ENCODE data around the gene RGS3.

The RGS3 gene

DNA sequence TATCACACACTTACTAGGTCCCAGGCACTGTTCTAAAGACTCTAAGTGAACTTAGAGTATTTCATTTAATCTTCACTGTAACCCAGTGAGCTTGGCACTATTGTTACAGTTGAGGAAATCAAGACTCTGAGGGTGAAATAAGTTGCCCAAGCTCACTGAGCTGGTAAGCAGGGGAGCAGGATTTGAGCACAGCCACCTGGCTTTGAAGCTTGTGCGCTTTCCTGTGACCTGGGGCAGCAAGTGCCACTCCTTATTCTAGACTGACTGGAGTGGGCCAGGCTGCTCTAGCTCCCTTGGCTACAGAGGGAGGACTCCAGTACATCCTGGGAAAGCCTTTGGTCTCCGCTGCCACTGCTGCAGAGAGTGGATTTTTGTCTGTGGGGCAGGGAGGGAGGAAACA lies 50.0 kb downstream of the RGS3 start:
- DNase-seq: no peak

DNA sequence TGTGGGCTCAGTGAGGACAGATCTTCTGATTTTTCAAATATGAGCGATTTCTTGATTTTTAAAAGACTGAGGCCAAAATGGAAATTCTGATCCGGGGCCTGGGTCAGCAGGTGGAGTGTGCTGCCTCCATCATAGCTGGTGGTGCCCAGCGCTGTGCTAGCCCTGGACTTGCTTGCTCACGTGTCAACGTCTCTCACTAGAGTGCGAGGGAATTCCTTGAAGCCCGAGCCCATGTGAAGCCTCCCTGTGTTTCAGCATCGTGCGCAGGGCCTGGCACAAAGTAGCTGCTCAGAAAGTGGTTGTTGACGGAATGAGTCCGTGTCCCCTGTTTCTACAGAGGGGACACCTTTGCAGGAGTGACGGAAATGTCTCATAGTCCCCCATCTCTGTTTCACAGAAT lies 50.5 kb downstream of the RGS3 start:
- DNase-seq: no peak

DNA sequence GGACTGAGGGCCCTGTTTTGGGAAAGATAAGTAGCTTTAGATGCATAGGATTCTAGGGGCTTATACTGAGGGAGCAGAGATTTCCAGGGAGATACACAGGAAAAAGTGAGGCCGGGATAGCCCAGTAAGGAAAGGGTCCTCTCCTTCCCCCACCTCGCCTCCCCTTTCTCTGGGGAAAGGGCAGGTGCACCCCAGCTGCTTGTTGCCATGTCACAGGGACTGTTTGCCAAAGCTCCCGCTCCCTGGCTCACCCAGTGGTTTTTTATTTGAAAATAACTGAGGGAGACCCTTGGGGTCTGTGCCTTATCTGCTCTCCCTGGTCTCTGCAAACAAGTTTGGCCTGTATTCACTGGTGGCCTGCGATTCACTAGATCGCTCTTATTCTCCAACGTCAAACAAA lies 51.2 kb downstream of the RGS3 start:
- DNase-seq: no peak

GRCh38 chr9:113515862-113516261 lies 52.3 kb downstream of the RGS3 start:
- no peak for DNase-seq

DNA sequence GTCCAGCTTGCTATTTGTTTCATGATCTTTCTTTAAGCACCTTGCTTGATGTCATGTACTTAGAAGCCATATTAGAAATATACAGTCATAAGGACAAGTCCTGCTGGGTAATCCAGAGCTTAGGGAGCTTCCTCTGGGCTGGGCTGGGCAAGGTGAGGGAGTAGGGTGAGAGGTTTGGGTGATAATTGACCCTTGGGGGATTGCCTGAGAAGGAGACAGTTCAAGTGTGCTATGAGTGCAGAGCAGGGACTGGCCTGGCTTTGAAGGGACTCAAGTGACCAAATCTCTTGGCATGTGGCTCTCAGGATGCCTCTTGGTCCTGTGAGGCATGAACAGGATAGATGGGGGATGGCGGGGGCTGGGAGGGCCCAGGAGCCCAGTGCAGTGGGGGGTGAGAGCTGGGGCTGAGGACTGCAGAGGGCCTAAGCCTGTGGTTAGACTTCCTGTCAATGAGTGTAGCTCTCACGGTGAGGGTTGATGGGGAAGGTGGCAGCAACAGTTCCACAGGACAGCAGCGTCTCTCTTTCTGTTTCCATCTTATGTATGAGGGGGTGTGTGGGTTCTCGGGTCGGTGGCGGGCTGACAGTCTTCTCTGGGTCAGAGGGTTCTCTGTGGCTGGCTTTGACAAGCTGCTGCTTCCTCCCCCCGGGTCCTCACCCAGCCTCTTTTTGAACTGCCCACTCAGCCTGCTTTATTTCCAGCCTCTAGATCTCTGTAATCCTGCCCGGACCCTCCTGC lies 53.5 kb downstream of the RGS3 start:
- peak; percentile 31 to 54 for DNase-seq

- DNase-seq: no peak
These were observed 56.0 kb downstream of the RGS3 start for GRCh38 chr9:113519426-113520108.

- DNase-seq: no peak
These were observed 56.6 kb downstream of the RGS3 start for GRCh38 chr9:113520109-113520642.

DNA sequence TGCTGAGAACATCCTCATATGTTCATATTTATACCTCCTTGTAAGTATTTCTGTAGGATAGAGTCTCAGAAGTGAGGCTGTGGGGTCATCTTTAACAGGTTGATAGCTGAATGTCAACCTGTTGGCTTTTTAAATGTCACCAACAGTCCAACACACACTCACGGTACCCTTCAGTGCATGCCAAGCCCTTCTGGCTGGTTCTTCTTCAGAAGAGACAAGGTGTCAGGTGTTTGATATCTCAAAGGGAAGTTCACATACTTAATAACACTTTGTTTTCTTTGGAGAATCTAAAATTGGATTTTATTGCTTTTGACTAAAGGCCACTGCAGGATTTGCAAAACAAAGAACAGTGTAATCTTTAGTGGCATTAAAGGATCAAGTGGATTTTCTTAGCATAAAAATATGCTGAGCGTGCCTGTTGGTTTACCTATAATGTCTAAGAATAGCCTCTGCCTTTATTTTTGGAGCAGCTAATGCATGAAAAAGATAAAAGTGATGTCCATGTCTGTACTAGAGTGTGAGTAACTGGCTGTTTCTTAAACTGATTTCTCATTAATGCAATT lies 58.2 kb downstream of the RGS3 start:
- DNase-seq: no peak

DNA sequence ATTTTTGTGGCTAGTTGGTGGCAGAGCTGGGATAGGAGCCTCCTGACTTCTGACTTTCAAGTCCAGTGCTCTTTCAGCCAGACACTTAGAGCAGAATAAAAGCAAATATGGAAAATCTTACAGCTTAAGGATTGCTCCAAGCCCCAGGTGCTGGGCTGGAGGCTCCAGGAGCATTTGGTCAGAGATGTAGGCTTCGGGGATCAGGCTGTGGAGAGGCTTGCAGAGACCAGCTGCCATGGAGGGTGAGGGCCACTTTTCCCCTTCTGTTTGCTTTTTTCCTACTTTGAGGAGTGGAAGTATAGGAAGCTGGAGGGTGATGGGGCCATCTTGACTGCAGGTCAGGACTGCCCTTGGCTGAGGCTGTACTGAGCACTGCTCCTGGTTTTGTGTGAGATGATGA lies 58.9 kb downstream of the RGS3 start:
- DNase-seq: no peak

GRCh38 chr9:113522858-113523257 lies 59.3 kb downstream of the RGS3 start:
- no peak for DNase-seq

- DNase-seq: peak; percentile 86 to 91
These were observed 60.1 kb downstream of the RGS3 start for GRCh38 chr9:113523421-113524141.

DNA sequence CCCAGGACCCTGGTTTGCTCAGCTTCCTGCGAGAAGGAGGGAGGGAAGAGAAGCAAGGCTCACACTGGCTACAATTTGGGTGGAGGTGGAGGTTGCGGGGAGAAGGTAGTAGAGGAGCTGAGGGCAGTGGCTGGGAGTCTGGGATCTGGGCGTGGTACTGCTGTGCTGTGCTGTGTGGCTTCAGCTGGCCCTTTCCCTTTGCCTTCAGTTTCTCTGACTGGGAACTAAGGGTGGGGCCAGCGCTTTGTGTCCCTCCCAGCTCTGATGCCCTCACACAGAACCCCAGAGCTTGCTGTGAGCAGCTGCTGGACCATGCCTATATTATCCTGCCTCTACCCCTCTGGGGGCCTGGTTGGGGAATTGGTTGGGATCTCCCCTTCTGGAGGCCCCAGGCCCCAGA lies 60.9 kb downstream of the RGS3 start:
- peak in 1 of 2 donors; percentile 19 for DNase-seq

- DNase-seq: no peak
These were observed 61.7 kb downstream of the RGS3 start for GRCh38 chr9:113525205-113525604.

DNA sequence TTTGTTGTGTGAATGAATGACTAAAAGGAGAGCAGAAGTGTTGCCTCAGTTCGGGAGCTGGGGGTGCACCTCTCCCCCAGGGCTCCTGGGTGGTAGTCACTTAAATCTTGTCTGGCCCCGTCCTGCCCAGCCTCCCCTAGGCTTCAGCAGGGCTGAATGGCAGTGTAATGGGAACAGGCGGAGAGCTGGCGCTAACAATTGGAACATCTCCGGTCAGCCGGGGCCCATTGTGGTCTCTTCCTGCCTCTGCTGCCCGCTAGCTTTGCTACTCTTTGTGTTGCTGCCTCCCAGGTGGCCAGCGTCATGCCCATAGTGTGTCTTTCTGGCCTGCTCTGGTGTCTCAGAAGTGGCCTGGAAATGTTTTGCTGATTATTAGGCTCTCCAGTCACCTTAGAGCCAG lies 62.3 kb downstream of the RGS3 start:
- DNase-seq: no peak

GRCh38 chr9:113526231-113526746 lies 62.8 kb downstream of the RGS3 start:
- no peak for DNase-seq

DNA sequence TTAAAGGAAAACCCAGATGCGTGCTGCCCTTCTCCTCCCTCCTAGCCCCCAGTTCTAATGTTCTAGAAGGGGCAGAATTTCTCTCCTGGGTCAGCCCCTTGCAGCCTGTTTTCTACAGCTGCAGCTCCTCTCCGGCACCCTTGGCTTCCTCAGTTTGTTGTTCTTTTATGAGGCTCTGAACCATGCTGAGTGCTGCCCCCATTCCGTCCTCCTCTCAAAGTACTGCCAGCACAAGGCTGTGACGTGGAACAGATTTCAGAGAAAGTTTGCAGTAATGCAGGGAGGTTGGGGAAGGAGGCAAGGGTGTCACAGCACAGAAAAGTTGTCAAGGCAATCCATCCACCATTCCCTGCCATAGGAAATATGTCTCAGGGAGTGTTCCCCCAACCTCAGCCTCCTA lies 63.3 kb downstream of the RGS3 start:
- no peak for DNase-seq

DNA sequence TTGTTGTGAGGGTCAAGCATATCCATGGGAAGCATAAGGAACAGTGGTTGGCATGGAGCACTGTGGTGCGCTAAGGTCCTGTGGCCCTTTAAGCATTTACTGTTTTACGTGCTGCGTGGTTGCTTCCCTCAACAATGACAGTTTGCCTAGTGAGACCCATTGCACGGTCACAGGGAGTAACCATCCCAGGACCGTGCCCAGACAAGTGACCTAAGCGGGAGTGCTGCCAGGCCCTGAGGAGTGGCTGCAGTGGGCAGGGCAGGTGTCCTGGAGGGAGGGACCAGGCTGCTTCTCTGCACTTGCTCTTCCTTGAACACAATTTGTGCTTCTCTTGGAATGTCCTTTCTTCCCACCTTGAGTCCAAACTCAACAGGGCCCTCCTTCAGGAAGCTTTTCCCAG lies 64.6 kb downstream of the RGS3 start:
- no peak for DNase-seq

- no peak for DNase-seq
These were observed 65.3 kb downstream of the RGS3 start for GRCh38 chr9:113528811-113529210.

DNA sequence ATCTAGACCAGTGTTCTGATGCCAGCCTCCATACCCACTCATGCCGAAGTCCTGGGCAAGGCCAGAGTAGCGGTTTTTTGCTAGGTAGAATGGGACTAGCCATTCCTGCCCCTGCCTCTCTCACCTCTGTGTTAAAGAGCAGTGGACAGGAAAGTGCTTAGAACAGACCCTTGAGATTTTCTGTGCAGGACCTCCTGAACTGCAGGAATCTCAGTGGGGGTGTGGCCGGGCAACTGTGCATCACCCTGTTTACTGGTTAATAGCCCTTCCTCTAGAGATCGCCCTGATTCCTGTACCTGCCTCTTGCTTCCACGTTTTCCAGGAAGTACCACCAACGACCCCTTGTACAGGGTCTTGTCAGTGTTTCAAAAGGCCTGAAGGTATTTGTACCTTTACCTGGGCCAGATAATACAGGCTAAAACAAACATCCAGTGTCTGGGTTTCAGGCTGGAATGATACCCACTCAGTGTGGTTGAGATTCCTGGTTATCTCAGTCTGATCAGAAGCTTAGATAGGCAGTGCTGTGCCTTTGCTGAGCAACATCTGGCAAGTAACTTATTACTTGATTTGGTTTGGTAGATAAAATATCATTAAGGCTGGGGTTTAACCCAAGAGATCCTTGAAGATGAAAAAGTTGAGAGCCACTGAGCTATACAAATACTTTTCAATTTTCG lies 65.9 kb downstream of the RGS3 start:
- DNase-seq: no peak

DNA sequence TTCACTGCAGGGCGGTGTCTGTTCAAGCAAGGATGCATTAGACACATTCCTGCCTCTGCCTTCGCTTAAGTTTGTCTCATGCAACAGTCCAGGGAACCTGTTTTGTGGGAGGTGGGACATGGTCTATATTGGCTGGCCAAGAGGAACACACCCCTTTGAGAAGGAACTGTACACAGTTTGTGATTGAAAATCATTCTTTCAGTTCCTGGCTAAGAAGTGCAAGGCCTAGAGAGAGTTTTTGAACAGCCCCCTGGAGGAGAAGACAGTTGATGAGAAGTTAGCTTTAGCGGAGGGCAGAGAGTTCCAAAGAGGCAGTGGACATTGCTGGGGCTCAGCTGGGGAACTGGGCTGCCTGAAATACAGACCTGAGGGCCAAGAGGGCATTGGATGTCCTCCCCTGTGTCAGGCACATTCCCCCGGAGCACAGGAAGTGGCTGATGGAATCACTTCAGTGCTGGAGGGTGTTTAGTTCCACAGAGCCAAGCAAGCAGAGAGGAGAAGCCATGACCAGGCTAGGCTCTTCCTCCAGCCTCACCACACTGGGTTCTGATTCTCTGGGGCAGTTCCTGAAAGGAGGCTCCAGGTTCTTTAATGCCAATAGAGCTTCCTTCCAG lies 66.6 kb downstream of the RGS3 start:
- DNase-seq: no peak

GRCh38 chr9:113530942-113531341 lies 67.4 kb downstream of the RGS3 start:
- no peak for DNase-seq
